Cardiac fibroblast (primary cell): ENCODE results near the gene FAM78B.

Experiments
- DNase-seq, 2 donors: peaks; one replicate each; pipeline versions ENCODE4 v3.0.0 to v3.0.0-alpha.2; 2010; ENCODE audit warnings: low read depth in 2 of 2
- H3K4me3 ChIP-seq, 2 donors: replicated peaks in 1 of 2; 1 replicate in 1 of 2; 2 replicates in 1 of 2; pipeline ENCODE4 v1.5.1; 2011; ENCODE audit warnings: low read depth in 2 of 2, low read length in 2 of 2, mild to moderate bottlenecking in 2 of 2, moderate library complexity in 1 of 2
- TF ChIP-seq, protein P1 (sequence below): IDR thresholded peaks from one replicate; pipeline ENCODE4 v1.5.1; 2011; ENCODE audit warnings: low read depth, mild to moderate bottlenecking, low read length, inconsistent platforms

FAM78B gene

DNA sequence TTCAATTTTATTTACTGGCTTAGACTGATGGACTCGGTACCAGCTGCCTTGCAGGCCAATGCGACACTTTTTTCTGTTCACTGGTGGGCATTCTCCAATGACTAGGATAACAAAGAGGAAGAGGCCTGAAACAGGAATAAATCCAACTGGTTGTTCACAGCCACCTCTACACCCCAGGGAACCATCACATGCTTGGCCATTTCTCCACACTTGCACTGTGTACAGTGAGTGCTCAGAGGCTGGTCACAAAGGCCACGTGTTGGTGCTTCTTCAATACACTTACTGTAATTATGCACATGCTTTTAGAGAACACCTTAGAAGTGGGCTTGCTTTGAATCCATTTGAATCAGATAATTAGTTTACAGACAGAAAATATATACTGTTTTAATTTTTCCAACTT, 113.4 kb downstream of the FAM78B start:
- H3K4me3 ChIP-seq: no peak overlapping the region
- no peak for DNase-seq
- TF ChIP-seq, protein P1, sequence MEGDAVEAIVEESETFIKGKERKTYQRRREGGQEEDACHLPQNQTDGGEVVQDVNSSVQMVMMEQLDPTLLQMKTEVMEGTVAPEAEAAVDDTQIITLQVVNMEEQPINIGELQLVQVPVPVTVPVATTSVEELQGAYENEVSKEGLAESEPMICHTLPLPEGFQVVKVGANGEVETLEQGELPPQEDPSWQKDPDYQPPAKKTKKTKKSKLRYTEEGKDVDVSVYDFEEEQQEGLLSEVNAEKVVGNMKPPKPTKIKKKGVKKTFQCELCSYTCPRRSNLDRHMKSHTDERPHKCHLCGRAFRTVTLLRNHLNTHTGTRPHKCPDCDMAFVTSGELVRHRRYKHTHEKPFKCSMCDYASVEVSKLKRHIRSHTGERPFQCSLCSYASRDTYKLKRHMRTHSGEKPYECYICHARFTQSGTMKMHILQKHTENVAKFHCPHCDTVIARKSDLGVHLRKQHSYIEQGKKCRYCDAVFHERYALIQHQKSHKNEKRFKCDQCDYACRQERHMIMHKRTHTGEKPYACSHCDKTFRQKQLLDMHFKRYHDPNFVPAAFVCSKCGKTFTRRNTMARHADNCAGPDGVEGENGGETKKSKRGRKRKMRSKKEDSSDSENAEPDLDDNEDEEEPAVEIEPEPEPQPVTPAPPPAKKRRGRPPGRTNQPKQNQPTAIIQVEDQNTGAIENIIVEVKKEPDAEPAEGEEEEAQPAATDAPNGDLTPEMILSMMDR: no peak

DNA sequence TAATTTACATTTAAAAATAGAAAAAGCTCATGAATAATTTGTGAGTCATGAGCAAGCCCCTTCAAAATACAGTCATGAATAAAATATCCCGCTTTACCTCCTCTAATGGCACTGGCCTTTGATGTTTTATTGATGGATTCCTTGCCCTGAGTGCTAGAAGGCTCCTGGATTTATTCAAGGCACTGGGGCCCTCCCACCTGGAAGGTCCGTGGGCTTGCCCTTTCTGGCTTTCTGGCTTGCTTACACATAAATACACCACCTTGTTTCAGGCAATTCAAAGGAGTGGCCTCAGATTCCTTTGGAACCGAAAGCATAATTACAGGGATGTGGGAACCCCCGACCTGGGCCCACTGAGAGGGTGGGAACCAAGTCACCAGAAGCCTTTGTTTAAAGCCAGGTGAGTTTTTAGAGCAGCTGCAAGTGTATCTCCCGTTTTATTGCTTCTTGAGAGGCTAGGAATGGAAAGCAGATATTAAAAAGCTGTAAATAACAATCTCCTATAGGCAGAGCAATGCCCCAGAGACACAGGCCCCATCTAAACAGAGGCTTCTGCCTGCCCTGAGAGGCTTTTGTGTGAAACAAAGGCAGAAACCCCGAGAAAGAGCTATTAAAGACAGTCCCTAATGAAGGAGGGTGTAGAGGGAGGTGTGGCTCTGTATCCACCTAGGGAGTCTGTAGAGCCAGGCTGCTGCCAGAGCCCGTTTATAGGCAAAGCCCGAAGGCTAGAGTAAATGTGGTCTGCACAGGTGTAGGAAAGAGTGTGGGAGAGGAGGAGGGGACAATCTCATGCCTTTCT, 126.4 kb downstream of the FAM78B start:
- no peak for DNase-seq
- no peak overlapping the region for H3K4me3 ChIP-seq
- TF ChIP-seq, protein P1: no peak

DNA sequence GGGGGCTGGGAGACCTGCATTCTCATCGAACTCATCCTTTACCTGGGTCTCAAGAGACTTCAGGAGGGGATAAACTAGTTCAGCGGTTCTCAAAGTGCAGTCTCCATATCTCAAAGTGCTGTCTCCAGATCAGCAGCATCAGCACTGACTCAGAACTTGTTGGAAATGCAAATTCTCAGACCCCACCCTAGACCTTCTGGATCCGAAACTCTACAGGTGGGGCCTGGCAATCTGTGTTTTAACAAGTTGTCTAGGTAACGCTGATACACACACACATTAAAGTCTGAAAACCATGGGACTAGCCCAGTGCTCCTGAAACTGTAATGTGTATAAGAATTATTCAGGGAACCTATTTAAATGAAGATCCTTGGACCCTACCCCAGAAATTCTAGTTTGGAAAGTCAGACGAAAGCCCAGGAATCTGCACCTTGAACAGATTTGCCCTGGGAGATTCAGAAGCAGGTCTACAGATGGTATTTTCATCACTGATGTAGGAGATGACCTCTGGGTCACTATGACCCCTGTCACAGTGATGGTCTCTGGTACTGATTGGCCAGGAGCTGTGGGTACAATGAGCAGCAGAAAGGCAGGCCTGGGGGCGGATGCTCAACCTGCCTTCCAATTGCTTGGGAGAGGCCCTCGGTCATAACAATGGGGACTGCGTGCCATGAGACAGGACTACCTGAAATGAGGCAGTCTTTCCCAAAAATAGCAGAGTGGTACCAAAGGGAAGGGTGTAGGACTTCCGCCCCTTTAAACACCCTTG, 127.2 kb downstream of the FAM78B start:
- TF ChIP-seq, protein P1: no peak

DNA sequence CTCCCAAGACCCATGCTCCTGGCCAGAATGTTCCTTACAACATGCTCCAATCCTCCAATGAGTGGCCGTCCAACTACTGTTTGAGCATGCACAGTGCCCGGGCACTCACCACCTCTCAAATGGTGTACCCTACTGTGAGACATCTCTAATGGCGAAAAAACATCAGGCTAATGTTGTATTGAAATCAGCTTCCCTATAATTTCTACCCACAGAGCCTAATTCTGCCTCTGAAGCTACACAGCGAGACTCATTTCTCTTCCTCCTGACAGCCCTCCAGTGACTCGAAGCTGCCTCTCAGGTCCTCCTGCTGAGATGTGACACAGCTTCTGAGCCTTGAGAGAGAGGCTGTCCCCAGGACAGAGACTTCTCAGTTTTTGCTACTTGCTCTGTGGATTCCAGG, 130.7 kb downstream of the FAM78B start:
- DNase-seq: no peak
- H3K4me3 ChIP-seq: no peak overlapping the region
- TF ChIP-seq, protein P1: no peak

More for the DNA sequence above, 127.2 kb downstream of the FAM78B start:
- H3K4me3 ChIP-seq: no peak overlapping the region
- DNase-seq: no peak

DNA sequence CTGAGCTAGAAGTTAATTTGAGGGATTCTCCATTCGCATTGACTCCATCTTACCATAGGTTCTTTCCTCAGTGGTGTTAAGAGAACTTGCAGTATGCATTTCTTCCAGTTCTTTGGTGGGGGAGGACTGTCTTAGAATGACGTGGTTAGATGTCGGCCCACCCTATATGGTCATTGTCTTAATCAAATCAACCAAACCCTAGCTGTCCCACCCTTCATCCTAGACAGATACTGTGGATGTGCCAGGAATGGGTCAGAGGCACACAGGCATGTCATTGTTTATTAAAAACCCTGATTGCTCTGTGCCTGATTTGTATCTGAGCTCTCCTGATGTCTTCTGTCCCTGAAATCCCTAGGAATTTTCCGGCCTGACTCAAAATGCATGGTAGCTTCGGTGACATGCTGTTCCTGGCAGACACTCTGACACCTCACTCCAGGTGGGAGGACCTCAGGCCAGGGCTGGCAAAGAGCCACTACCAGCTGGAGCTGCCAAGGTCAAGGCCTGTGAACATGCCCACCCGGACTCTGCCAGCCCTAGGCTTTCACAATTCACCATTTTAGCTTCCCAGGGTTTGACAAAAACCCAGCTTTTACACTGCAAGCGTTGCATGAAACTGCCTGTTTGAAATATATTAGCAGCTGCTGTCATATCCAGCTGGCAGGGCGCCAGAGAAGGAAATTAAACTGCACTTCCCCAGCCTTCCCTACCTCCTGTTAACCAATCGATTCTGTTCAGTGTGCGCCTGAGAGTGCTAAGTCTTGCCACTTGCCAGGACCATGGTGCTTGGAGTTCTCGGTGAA, 134.0 kb downstream of the FAM78B start:
- TF ChIP-seq, protein P1: no peak
- H3K4me3 ChIP-seq: no peak overlapping the region
- DNase-seq: no peak

DNA sequence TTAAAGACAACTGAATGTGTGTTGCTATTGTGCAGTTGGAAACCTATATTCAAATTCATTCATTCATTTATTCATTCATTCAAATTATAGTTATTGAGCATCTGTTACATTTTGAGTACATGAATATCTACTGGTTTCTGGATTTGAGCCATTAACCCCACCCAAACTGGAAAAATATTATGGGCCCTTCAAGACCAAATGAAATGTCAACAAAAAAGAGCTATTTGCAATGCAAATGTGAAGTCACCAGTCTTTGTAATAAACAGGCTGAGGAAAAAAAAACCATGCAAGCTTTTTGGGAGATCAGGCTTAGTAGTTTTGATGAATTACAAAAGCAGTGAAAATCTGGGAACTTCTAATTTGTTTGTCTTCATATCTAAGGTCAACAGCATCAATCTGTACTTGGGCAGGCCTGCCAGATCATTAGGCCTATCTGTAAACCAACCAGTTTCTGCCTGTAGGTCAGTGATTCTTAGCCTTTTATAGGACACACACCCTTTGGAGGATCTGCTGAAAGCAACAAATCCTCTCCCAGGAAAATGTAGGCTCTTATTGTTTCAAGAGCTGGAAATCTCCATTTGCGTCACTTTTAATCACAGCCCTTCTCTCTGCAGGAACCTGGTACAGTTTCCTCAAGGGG, 134.7 kb downstream of the FAM78B start:
- H3K4me3 ChIP-seq: no peak overlapping the region
- TF ChIP-seq, protein P1: no peak
- no peak for DNase-seq
